ENCODE data around the gene CBFA2T3. TPM values are rescaled to one million over a fixed set of nuclear protein-coding genes. Genes with fewer than 3 reads are reported as not detected.

CBFA2T3 gene
- total RNA-seq, 6 experiments from 2014 or later = 2.5 to 9.8 (median 4.2) TPM

- DNase-seq = no peak
- no peak for TF ChIP-seq POLR2A (IDR thresholded peaks at IDR 0.05)
- TF ChIP-seq, protein P1, sequence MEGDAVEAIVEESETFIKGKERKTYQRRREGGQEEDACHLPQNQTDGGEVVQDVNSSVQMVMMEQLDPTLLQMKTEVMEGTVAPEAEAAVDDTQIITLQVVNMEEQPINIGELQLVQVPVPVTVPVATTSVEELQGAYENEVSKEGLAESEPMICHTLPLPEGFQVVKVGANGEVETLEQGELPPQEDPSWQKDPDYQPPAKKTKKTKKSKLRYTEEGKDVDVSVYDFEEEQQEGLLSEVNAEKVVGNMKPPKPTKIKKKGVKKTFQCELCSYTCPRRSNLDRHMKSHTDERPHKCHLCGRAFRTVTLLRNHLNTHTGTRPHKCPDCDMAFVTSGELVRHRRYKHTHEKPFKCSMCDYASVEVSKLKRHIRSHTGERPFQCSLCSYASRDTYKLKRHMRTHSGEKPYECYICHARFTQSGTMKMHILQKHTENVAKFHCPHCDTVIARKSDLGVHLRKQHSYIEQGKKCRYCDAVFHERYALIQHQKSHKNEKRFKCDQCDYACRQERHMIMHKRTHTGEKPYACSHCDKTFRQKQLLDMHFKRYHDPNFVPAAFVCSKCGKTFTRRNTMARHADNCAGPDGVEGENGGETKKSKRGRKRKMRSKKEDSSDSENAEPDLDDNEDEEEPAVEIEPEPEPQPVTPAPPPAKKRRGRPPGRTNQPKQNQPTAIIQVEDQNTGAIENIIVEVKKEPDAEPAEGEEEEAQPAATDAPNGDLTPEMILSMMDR (IDR thresholded peaks at IDR 0.05) = no peak
- 93% methylated on average over 7 of the region's 16 CpGs for WGBS (ENCODE audit: insufficient coverage, low coverage, low lambda C conversion rate, missing lambda C conversion rate)
- Histone ChIP-seq H3K36me3 (no peaks in the 10 kb centered on the region), H3K27ac (no peak overlapping the region), H3K4me3 (no peak overlapping the region), H3K4me1 (no peaks in the 10 kb centered on the region), H3K27me3 (no peaks in the 10 kb centered on the region), H3K9me3 (no peaks in the 10 kb centered on the region)
- ATAC-seq = no peak
- intact Hi-C loops (cut with DNase I) = no loop called here
Measured at GRCh38 chr16:88925540-88925887, 51.5 kb downstream of the CBFA2T3 start.

GRCh38 chr16:88924834-88925539, 52.0 kb downstream of the CBFA2T3 start:
- DNase-seq (no peak), ATAC-seq (peak in 1 of 4 donors; percentile 25)
- TF ChIP-seq POLR2A (IDR thresholded peaks at IDR 0.05) = no peak
- TF ChIP-seq, protein P1 (IDR thresholded peaks at IDR 0.05) = no peak
- Histone ChIP-seq H3K4me3 (no peak overlapping the region), H3K27me3 (no peaks in the 10 kb centered on the region), H3K4me1 (no peaks in the 10 kb centered on the region), H3K27ac (no peak overlapping the region), H3K36me3 (no peaks in the 10 kb centered on the region), H3K9me3 (no peaks in the 10 kb centered on the region)
- 26% methylated on average over 3 of the region's 30 CpGs for WGBS (ENCODE audit: insufficient coverage, low coverage, low lambda C conversion rate, missing lambda C conversion rate)
- intact Hi-C loops (cut with DNase I) = no loop called here

DNA sequence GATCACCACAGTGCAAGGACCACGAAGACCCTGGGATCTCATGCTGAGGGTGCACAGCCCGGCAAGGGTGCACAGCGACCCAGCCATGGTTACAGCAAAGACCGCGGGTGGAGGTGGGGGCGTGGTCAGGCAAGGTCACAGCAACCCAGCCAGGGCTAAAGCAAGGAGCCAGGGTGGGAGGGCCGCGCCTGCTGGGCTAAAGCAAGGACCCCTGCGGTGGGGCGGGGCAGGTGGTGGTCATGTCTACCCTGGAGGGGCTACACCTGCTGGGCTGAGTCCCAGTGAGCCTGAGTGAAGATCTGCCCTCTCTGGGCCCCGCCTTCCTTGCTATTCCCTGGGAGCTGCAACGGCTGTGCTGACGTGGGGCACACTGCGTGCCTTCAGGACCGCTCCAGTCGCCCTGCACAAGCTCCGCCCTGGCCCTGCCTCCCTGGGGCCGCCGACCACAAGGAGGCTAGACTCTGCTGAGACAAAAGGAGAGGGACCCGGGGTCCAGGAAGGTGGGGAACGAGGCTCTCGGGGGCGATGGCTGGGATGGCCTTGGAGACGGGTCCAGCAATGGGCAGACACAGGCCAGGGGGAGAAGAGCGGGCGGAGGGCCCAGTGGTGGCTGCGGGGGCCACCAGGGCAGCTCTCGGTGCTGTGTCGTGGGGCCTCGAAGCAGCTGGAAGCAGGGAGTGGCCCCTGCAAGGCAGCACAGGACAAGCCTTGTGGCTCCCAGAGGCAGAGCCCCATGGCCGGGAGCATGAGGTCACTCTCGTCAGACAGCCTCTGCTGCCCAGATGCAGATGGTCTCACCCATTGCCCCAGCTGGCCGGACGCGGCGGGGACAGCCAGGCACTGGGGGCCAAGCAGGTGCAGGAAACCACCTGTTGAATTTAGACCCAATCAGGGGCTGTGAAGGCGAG, 52.8 kb downstream of the CBFA2T3 start:
- H3K36me3 ChIP-seq = no peaks in the 10 kb centered on the region
- no peaks in the 10 kb centered on the region for H3K9me3 ChIP-seq
- no peak overlapping the region for H3K27ac ChIP-seq
- intact Hi-C loops (cut with DNase I) = no loop called here
- H3K27me3 ChIP-seq = no peaks in the 10 kb centered on the region
- no peaks in the 10 kb centered on the region for H3K4me1 ChIP-seq
- no peak for DNase-seq
- H3K4me3 ChIP-seq = no peak overlapping the region
- no peak for ATAC-seq
- TF ChIP-seq, protein P1 (IDR thresholded peaks at IDR 0.05) = no peak
- TF ChIP-seq POLR2A (IDR thresholded peaks at IDR 0.05) = no peak
- WGBS (ENCODE audit: insufficient coverage, low coverage, low lambda C conversion rate, missing lambda C conversion rate) = 54% methylated on average over 18 of the region's 37 CpGs

- ATAC-seq = no peak
- no peaks in the 10 kb centered on the region for H3K9me3 ChIP-seq
- no peak for DNase-seq
- WGBS (ENCODE audit: insufficient coverage, low coverage, low lambda C conversion rate, missing lambda C conversion rate) = 60% methylated on average over 2 of the region's 17 CpGs
- H3K27me3 ChIP-seq = no peaks in the 10 kb centered on the region
- no peak overlapping the region for H3K4me3 ChIP-seq
- H3K27ac ChIP-seq = no peak overlapping the region
- H3K4me1 ChIP-seq = no peaks in the 10 kb centered on the region
- TF ChIP-seq POLR2A (IDR thresholded peaks at IDR 0.05) = no peak
- intact Hi-C loops (cut with DNase I) = no loop called here
- no peaks in the 10 kb centered on the region for H3K36me3 ChIP-seq
Measured at GRCh38 chr16:88923450-88923849, 53.6 kb downstream of the CBFA2T3 start.

DNA sequence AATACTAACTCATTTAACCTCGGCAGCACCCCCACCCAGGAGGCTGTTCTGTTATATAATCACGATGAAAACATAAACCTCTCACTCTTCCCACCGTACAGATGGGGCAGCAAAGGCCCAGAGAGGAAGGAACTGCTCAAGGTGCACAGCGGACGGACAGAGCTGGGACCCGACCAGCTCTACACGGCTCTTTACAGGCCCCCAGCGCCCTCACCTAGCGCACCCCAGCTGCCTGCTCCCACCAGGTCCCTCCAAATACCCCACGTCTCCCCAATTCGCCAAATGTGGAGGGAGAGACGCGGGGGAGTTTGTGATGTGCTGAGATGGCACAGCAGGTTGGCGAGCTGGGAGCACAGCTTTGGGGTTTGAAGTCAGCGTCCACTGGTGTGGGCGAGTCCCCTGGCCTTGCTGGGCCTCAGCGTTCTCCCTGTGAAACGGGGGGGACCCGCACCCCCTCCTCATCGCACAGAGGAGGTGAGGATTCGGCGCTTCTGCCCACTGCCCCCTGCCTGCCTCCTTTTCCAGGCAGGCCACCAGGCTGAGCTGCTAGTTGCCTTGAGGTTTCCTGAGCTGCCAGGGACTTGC, 54.1 kb downstream of the CBFA2T3 start:
- Histone ChIP-seq H3K4me3 (no peak overlapping the region), H3K27me3 (no peaks in the 10 kb centered on the region), H3K36me3 (no peaks in the 10 kb centered on the region), H3K27ac (no peak overlapping the region), H3K9me3 (no peaks in the 10 kb centered on the region), H3K4me1 (no peaks in the 10 kb centered on the region)
- no peak for TF ChIP-seq POLR2A (IDR thresholded peaks at IDR 0.05)
- TF ChIP-seq, protein P1 (IDR thresholded peaks at IDR 0.05) = no peak
- intact Hi-C loops (cut with DNase I) = no loop called here
- WGBS (ENCODE audit: insufficient coverage, low coverage, low lambda C conversion rate, missing lambda C conversion rate) = 20% methylated on average over 1 of the region's 22 CpGs
- DNase-seq = no peak
- ATAC-seq = no peak
